SH-SY5Y (cell line): ENCODE results near the gene RBM42.

Experiments used
- GATA2 ChIP-seq: IDR thresholded peaks from 2 replicates; pipeline ENCODE4 v1.6.1; 2011; ENCODE audit warnings: mild to moderate bottlenecking, low read depth, low read length
- GATA3 ChIP-seq: IDR thresholded peaks from 2 replicates; pipeline ENCODE4 v1.6.1; 2011; ENCODE audit warnings: low read depth, mild to moderate bottlenecking, low read length, moderate library complexity

RBM42 gene

GRCh38 chr19:35642312-35642711 lies 13.5 kb downstream of the RBM42 start:
- no peak for TF ChIP-seq GATA3
- no peak for TF ChIP-seq GATA2

DNA sequence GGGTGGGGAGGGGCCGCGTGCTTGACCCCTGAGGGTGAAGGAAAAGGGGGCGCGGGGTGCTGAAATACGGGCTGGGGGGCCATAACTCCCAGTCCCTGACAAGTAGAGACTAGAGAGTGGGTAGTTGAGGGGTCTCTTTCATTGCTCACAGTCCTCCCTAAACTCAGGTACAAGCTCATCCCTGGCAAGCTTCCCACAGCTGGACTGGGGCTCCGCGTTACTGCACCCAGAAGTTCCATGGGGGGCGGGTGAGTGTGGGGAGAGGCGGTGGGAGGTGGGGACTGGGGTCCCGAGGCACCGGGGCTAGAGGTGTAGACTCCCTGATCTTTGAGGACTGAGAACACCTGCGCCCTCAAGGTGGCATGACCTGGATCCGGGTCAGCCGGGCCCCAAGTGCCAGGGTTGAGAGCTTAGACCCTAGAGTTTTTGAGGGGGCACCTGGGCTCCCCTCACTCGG lies 14.0 kb downstream of the RBM42 start:
- no peak for TF ChIP-seq GATA3
- TF ChIP-seq GATA2: no peak

- TF ChIP-seq GATA2: no peak
- TF ChIP-seq GATA3: no peak
Measured at GRCh38 chr19:35643255-35644205, 14.7 kb downstream of the RBM42 start.

DNA sequence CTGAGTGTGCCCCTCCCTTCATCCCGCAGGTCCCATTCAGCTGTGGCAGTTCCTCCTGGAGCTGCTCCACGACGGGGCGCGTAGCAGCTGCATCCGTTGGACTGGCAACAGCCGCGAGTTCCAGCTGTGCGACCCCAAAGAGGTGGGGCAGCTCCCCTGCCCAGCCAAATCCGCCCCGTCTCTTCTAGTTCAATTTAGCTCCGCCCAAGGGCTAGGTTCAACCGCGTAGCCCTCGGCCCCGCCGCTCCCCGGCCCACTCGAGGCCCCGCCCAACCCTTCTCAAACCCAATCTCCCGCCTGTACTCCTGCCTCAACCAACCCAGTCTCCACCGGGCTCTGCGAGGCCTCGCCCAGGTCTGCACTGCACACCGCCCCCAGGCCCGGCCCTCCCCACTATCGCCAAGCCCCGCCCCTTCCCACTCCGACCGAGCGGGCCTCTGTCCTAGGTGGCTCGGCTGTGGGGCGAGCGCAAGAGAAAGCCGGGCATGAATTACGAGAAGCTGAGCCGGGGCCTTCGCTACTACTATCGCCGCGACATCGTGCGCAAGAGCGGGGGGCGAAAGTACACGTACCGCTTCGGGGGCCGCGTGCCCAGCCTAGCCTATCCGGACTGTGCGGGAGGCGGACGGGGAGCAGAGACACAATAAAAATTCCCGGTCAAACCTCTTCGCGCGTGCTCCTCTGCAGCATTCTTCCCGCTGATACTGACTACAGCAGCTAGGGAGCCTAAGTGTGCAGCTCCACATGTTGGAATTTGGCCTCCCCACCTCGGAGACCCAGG lies 15.6 kb downstream of the RBM42 start:
- TF ChIP-seq GATA2: no peak
- TF ChIP-seq GATA3: no peak

DNA sequence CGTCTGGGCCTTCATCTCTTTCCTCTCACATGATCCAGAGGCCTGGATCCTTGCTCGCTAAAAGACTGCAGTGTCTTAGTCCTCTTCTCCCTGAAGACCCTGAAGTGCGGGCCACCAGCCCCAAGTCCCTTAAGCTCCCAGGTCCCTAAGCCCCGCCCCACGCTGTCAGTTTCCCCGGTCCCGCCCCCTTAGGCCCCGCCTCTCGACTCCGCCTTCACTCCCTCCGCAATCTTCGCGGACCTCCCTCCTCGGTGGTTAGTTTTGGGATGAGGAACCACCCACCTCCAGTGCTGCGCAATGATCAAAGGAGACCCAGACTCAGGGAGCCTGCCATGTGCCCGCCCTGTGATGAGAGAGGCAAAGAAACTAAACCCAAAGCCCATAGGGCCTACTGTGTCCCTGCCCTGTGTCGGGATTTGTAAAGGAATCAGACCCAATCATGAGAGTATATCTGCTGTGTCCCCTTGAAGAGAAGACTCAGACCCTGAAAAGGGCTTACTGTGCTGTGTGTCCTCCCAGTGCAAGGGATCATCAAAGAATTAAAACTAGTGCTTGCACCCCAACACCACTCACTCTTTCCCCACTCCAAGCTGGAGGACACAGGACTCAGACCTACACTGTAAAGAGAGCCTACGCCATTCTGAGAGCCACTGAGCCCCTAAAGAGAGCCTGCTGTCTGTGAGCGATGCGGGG lies 16.3 kb downstream of the RBM42 start:
- TF ChIP-seq GATA2: no peak

- TF ChIP-seq GATA3 (no peak), GATA2 (no peak)
Measured at GRCh38 chr19:35645680-35646511, 17.1 kb downstream of the RBM42 start.

- TF ChIP-seq GATA2 (no peak; the same call in 1 of the 2 replicates), GATA3 (no peak)
Measured at GRCh38 chr19:35648017-35648961, 19.5 kb downstream of the RBM42 start, which contains the start of gene COX6B1. COX6B1 (plus strand) TSS chr19:35648323; CDS start chr19:35651244, 2,921 bp downstream.

GRCh38 chr19:35650581-35650980 lies 21.7 kb downstream of the RBM42 start:
- TF ChIP-seq GATA3 (no peak), GATA2 (no peak)

DNA sequence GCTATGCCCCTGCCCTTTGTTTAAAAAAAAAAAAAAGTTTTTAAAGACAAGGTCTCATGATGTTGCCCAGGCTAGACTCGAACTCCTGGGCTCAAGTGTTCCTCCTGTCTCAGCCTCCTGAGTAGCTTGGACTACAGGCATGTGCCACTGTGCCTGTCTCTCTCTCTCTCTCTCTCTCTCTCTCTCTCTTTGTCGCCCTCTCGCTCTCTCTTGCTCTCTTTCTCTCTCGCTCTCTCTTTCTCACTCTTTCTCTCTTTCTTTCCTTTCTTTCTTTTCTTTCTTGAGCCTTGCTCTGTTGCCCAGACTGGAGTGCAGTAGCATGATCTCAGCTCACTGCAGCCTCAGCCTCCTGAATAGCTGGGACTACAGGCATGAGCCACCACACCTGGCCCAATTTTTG lies 26.8 kb downstream of the RBM42 start:
- TF ChIP-seq GATA3 (no peak), GATA2 (no peak)

DNA sequence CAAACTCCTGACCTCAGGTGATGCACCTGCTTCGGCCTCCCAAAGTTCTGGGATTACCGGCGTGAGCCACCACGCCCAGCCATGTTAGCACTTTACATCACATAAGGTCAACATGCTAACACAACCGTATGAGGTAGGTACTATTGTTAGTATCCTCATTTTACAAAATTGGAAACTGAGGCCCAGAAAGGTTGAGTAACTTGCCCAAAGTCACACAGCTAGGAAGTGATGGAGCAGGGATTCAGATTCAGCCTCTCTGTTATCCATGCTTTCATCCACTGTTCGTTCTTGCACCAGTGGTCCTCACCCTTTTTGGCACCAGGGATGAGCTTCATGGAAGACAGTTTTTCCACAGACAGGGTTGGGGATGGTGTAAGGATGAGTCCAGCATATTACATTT lies 27.9 kb downstream of the RBM42 start:
- TF ChIP-seq GATA3 (no peak), GATA2 (no peak)

DNA sequence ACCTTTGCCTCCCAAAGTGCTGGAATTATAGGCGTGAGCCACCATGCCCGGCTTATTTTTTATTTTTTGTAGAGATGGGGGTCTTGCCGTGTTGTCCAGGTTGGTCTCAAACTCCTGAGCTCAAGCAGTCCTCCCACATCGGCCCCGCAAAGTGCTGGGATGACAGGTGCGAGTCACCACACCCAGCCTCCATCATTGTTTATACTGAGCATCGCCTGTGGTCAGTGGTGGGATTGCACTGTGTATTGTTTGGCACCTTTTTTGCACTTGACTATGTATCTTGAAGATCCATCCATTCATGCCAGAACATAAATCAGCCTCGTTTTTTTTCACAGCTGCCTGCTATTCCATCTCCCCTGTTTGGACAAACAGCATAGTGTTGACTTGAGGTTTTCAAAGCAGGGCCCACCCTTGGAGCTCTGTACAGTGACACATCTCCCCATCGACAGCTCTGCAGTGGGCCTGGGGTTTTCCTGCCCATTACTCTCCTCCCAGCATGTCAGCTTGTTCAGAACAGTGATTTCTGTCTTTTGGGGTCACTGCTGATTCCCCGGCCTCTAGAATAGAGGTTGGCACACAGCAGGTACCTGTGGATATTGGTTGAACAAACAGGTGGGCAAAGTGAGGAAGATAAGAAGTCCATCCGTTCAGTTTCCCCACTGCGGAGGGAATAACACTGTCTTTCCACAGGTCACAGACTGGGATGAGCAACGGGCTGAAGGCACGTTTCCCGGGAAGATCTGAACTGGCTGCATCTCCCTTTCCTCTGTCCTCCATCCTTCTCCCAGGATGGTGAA lies 29.3 kb downstream of the RBM42 start:
- TF ChIP-seq GATA2 (no peak), GATA3 (no peak)

DNA sequence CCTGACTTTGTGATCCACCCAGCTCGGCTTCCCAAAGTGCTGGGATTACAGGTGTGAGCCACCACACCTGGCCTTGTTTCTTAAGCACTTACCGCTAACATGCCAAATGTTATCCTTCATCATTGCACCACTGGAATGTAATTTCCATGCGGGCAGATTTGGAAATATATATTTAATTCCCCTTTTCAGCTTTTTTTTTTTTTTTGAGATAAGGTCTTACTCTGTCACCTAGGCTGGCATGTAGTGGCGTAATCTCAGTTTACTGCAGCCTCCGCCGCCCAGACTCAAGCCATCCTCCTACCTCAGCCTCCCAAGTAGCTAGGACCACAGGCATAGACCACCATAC lies 33.1 kb downstream of the RBM42 start:
- TF ChIP-seq GATA3 (no peak), GATA2 (no peak)
